Skeletal muscle satellite cell (primary cell): ENCODE measurements around the gene MEAF6.

Experiments
- H3K27me3 ChIP-seq: 2 replicates; pipeline ENCODE4 v1.7.0; 2013; ENCODE audit warnings: low read length; ENCODE audit not compliant: control insufficient read depth, insufficient read depth
- H3K36me3 ChIP-seq: 2 replicates; pipeline ENCODE4 v1.7.0; 2013; ENCODE audit warnings: mild to moderate bottlenecking, control low read depth, low read length; ENCODE audit not compliant: insufficient read depth
- H3K4me1 ChIP-seq: 2 replicates; pipeline ENCODE4 v1.7.0; 2013; ENCODE audit warnings: low read length; ENCODE audit not compliant: control insufficient read depth, insufficient read depth
- H3K4me2 ChIP-seq: 2 replicates; pipeline ENCODE4 v1.7.0; 2013; ENCODE audit warnings: mild to moderate bottlenecking, low read length
- H3K4me3 ChIP-seq: 2 replicates; pipeline ENCODE4 v1.7.0; 2013; ENCODE audit warnings: low read length
- H3K9ac ChIP-seq: 2 replicates; pipeline ENCODE4 v1.7.0; 2013; ENCODE audit warnings: mild to moderate bottlenecking, low read depth, low read length, moderate library complexity
- H3K9me3 ChIP-seq: replicated peaks from 2 replicates; pipeline ENCODE4 v1.7.0; 2013; ENCODE audit warnings: mild to moderate bottlenecking, control low read depth, low read length

The MEAF6 gene

GRCh38 chr1:37465593-37466517 lies 48.7 kb downstream of the MEAF6 start:
- no peaks in the 10 kb centered on the region for H3K27me3 ChIP-seq
- H3K9ac ChIP-seq, result no peak overlapping the region
- H3K36me3 ChIP-seq, result no peaks in the 10 kb centered on the region
- peaks cover 12% of the 10 kb centered on the region for H3K4me1 ChIP-seq
- H3K4me3 ChIP-seq, result no peak overlapping the region
- H3K4me2 ChIP-seq, result no peak overlapping the region
- no peaks in the 10 kb centered on the region for H3K9me3 ChIP-seq

- Histone ChIP-seq H3K9me3 (no peaks in the 10 kb centered on the region), H3K9ac (no peak overlapping the region), H3K36me3 (no peaks in the 10 kb centered on the region), H3K4me1 (peaks cover 8% of the 10 kb centered on the region), H3K4me2 (no peak overlapping the region), H3K4me3 (no peak overlapping the region), H3K27me3 (no peaks in the 10 kb centered on the region)
These were observed 50.1 kb downstream of the MEAF6 start for GRCh38 chr1:37464443-37464842.

GRCh38 chr1:37461698-37462436 lies 52.7 kb downstream of the MEAF6 start:
- no peaks in the 10 kb centered on the region for H3K9me3 ChIP-seq
- peaks cover 8% of the 10 kb centered on the region for H3K4me1 ChIP-seq
- H3K4me3 ChIP-seq, result no peak overlapping the region
- no peak overlapping the region for H3K9ac ChIP-seq
- H3K4me2 ChIP-seq, result no peak overlapping the region
- no peaks in the 10 kb centered on the region for H3K27me3 ChIP-seq
- no peaks in the 10 kb centered on the region for H3K36me3 ChIP-seq

GRCh38 chr1:37458551-37458950 lies 56.0 kb downstream of the MEAF6 start:
- Histone ChIP-seq H3K9me3 (no peaks in the 10 kb centered on the region), H3K27me3 (no peaks in the 10 kb centered on the region), H3K9ac (no peak overlapping the region), H3K4me3 (no peak overlapping the region), H3K4me2 (no peak overlapping the region), H3K36me3 (no peaks in the 10 kb centered on the region), H3K4me1 (peaks cover 11% of the 10 kb centered on the region)

GRCh38 chr1:37456614-37457013 lies 58.0 kb downstream of the MEAF6 start:
- Histone ChIP-seq H3K9ac (no peak overlapping the region), H3K4me1 (peaks cover 11% of the 10 kb centered on the region), H3K4me2 (no peak overlapping the region), H3K4me3 (no peak overlapping the region), H3K36me3 (no peaks in the 10 kb centered on the region), H3K9me3 (no peaks in the 10 kb centered on the region), H3K27me3 (no peaks in the 10 kb centered on the region)

GRCh38 chr1:37455516-37455915 lies 59.0 kb downstream of the MEAF6 start:
- Histone ChIP-seq H3K36me3 (no peaks in the 10 kb centered on the region), H3K9me3 (no peaks in the 10 kb centered on the region), H3K4me2 (peak overlapping the region; percentile 74), H3K4me3 (no peak overlapping the region), H3K9ac (peak overlapping the region; percentile 65), H3K27me3 (no peaks in the 10 kb centered on the region), H3K4me1 (peaks cover 11% of the 10 kb centered on the region)

GRCh38 chr1:37453647-37454046 lies 60.9 kb downstream of the MEAF6 start:
- Histone ChIP-seq H3K36me3 (no peaks in the 10 kb centered on the region), H3K9ac (no peak overlapping the region), H3K4me1 (peaks cover 11% of the 10 kb centered on the region), H3K4me3 (no peak overlapping the region), H3K9me3 (no peaks in the 10 kb centered on the region), H3K4me2 (no peak overlapping the region), H3K27me3 (no peaks in the 10 kb centered on the region)

DNA sequence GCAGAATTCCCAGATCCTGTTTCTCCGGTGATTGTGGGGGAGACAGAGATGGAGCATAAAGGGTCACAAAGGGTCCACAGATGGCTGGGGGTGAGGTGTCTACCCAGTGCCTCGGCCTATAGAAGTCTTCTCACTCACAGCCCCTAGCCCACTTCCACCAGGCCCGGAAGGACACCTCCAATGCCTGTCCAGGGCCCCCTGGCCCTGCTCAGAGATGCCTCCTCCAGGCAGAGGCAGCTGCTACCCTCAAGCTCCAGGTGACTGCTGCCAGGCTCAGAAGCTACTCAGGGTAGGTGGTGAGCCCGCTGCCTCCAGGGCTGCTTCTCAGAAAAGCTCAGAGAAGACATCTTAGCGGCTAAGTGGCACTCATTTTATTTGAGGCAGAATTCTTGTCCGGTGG lies 62.1 kb downstream of the MEAF6 start:
- Histone ChIP-seq H3K9ac (no peak overlapping the region), H3K4me1 (peaks cover 11% of the 10 kb centered on the region), H3K4me2 (no peak overlapping the region), H3K9me3 (no peaks in the 10 kb centered on the region), H3K4me3 (no peak overlapping the region), H3K27me3 (peaks cover under 1% of the 10 kb centered on the region), H3K36me3 (no peaks in the 10 kb centered on the region)

GRCh38 chr1:37449936-37450335 lies 64.6 kb downstream of the MEAF6 start:
- Histone ChIP-seq H3K9ac (no peak overlapping the region), H3K36me3 (no peaks in the 10 kb centered on the region), H3K27me3 (peaks cover 12% of the 10 kb centered on the region), H3K4me3 (no peak overlapping the region), H3K9me3 (no peaks in the 10 kb centered on the region), H3K4me1 (peaks cover 4% of the 10 kb centered on the region), H3K4me2 (no peak overlapping the region)

DNA sequence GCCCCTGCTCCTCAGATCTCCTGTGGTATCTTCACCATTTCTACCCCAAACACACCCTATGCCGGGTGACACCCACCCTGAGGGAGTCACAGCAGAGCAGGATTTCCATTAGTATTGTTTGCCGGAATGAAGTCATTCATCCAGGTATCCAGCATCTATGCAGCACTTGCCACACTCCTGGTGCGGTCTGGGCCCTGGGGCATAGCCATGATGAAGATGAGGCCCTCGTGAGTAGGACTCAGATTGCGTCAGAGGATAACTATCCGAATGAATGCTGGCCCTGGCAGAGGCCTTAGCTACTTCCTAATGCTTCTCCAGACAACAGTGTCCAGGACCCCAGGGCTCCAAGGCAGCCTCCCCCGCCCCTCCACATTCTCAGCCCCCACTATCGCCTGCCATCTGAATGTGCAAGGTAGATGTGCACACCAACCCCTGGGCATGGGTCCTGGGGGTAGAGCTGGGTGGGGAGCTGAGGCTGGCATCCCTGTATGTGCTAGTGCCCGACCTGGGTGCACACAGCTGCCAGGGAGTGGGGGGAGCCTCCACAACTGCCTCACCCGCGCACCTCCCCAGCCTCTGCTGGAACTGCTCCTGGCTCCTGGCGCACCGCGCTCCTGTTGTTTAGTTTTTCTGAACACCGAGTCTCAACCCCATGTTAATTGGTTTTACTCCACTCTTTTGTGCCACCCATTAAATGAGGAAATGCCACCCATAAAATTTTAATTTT lies 65.7 kb downstream of the MEAF6 start:
- no peaks in the 10 kb centered on the region for H3K36me3 ChIP-seq
- no peak overlapping the region for H3K4me3 ChIP-seq
- H3K4me1 ChIP-seq, result no peaks in the 10 kb centered on the region
- no peak overlapping the region for H3K9ac ChIP-seq
- H3K9me3 ChIP-seq, result no peaks in the 10 kb centered on the region
- peaks cover 12% of the 10 kb centered on the region for H3K27me3 ChIP-seq
- H3K4me2 ChIP-seq, result no peak overlapping the region

DNA sequence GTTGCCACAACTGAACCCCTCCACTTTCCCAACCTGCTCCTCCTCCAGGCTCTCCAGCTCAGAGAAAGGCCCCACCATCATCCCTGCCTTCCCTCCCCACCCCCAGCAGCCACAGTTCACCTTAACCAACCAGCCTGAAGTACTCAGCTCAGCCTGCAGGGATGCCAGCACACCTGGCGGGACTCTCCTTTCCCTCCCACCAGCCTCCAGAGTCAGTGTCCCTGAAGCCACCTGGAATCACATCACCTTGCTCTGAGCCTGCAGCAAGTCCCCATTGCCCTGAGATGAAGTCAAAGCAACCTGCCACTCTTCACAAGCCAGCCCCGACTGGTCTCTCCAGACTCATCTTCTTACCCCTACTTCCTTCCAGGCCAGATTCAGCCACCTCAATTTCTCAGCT lies 66.4 kb downstream of the MEAF6 start:
- H3K9ac ChIP-seq, result no peak overlapping the region
- H3K4me1 ChIP-seq, result no peaks in the 10 kb centered on the region
- H3K9me3 ChIP-seq, result no peaks in the 10 kb centered on the region
- no peaks in the 10 kb centered on the region for H3K36me3 ChIP-seq
- peaks cover 14% of the 10 kb centered on the region for H3K27me3 ChIP-seq
- H3K4me3 ChIP-seq, result no peak overlapping the region
- H3K4me2 ChIP-seq, result no peak overlapping the region
